ENCODE results near the gene NRTN. TPM values are rescaled to one million over a fixed set of nuclear protein-coding genes. Genes with fewer than 3 reads are reported as not detected.

Gene NRTN
- total and polyA plus RNA-seq, 2 donors (not counting 1 experiment from before 2014, with no cell fraction given) = 0.27 TPM; not detected in 1

GRCh38 chr19:5877427-5877826 lies 72.6 kb downstream of the NRTN start:
- Histone ChIP-seq H3K27ac (ENCODE audit: low read length in 2 of 2) (no peak overlapping the region), H3K9ac (ENCODE audit: low read length) (no peak overlapping the region)
- 81% methylated on average over 7 of the region's 8 CpGs for WGBS (ENCODE audit: insufficient coverage)

GRCh38 chr19:5877882-5878281 lies 73.0 kb downstream of the NRTN start:
- Mint-ChIP-seq H3K4me1 (no peaks in the 10 kb centered on the region), H3K27ac (no peak overlapping the region), H3K27me3 (peaks cover 20% of the 10 kb centered on the region), H3K9me3 (ENCODE audit: insufficient read depth) (no peaks in the 10 kb centered on the region), H3K4me3 (no peak overlapping the region)
- H3K36me3 ChIP-seq (replicated peaks in 1 of 2; ENCODE audit: control extremely low read depth in 1 of 2, control insufficient read depth in 1 of 2, extremely low read depth in 1 of 2, insufficient read depth in 2 of 2, low read length in 1 of 2) = no peaks in the 10 kb centered on the region
- ChIA-PET POLR2A (no interaction called here), CTCF (no interaction called here)
- H3K9ac ChIP-seq (ENCODE audit: low read length) = no peak overlapping the region
- no peak for DNase-seq
- 81% methylated on average over 4 of the region's 9 CpGs for WGBS (ENCODE audit: insufficient coverage)
- no peaks in the 10 kb centered on the region for H3K79me2 ChIP-seq (ENCODE audit: control insufficient read depth, insufficient read depth, low read length)
- H3K9me3 ChIP-seq (ENCODE audit: control extremely low read depth in 1 of 3, control insufficient read depth in 2 of 3, insufficient read depth in 1 of 3, low read length in 2 of 3) = peaks cover 0 to 5% (median 0%) of the 10 kb centered on the region in 3 donors
- ATAC-seq (ENCODE audit: low read depth) = no peak
- H3K4me1 ChIP-seq (ENCODE audit: control insufficient read depth in 2 of 2, insufficient read depth in 2 of 2, low read length in 2 of 2) = no peaks in the 10 kb centered on the region
- H3K4me2 ChIP-seq (replicated peaks; ENCODE audit: low read depth, low read length, poor library complexity, severe bottlenecking) = no peak overlapping the region
- no peak for TF ChIP-seq CTCF (IDR thresholded peaks at IDR 0.05)
- peaks cover 0 to 12% (median 1%) of the 10 kb centered on the region in 4 experiments for H3K27me3 ChIP-seq (replicated peaks in 1 of 4; ENCODE audit: control extremely low read depth in 1 of 4, control insufficient read depth in 3 of 4, insufficient read depth in 4 of 4, low read length in 3 of 4)
- intact Hi-C loops (cut with micrococcal nuclease) = no loop called here
- H2AFZ ChIP-seq (ENCODE audit: insufficient read depth, low read depth, low read length, poor library complexity, severe bottlenecking) = no peak overlapping the region
- no peak overlapping the region for H3K4me3 ChIP-seq (ENCODE audit: control extremely low read depth in 1 of 5, extremely low read depth in 1 of 5, insufficient read depth in 1 of 5, low read depth in 2 of 5, low read length in 4 of 5)
- H4K20me1 ChIP-seq (ENCODE audit: control insufficient read depth, insufficient read depth, low read length, poor library complexity, severe bottlenecking) = no peaks in the 10 kb centered on the region
- no peak overlapping the region for H3K27ac ChIP-seq (ENCODE audit: low read length in 2 of 2)

More at GRCh38 chr19:5877427-5877826, 72.6 kb downstream of the NRTN start:
- H2AFZ ChIP-seq (ENCODE audit: insufficient read depth, low read depth, low read length, poor library complexity, severe bottlenecking) = no peak overlapping the region
- H3K4me3 ChIP-seq (ENCODE audit: control extremely low read depth in 1 of 5, extremely low read depth in 1 of 5, insufficient read depth in 1 of 5, low read depth in 2 of 5, low read length in 4 of 5) = no peak overlapping the region
- no peak overlapping the region for H3K4me2 ChIP-seq (replicated peaks; ENCODE audit: low read depth, low read length, poor library complexity, severe bottlenecking)
- no peaks in the 10 kb centered on the region for H3K4me1 ChIP-seq (ENCODE audit: control insufficient read depth in 2 of 2, insufficient read depth in 2 of 2, low read length in 2 of 2)
- no peak overlapping the region for H3K27ac Mint-ChIP-seq
- H3K36me3 ChIP-seq (replicated peaks in 1 of 2; ENCODE audit: control extremely low read depth in 1 of 2, control insufficient read depth in 1 of 2, extremely low read depth in 1 of 2, insufficient read depth in 2 of 2, low read length in 1 of 2) = no peaks in the 10 kb centered on the region
- CTCF ChIA-PET = no interaction called here
- POLR2A ChIA-PET = no interaction called here
- H3K27me3 ChIP-seq (replicated peaks in 1 of 4; ENCODE audit: control extremely low read depth in 1 of 4, control insufficient read depth in 3 of 4, insufficient read depth in 4 of 4, low read length in 3 of 4) = peaks cover 0 to 12% (median 1%) of the 10 kb centered on the region in 4 experiments
- no peaks in the 10 kb centered on the region for H3K79me2 ChIP-seq (ENCODE audit: control insufficient read depth, insufficient read depth, low read length)
- intact Hi-C loops (cut with micrococcal nuclease) = no loop called here
- H3K4me1 Mint-ChIP-seq = no peaks in the 10 kb centered on the region
- DNase-seq = no peak
- no peak for TF ChIP-seq EZH2 (IDR thresholded peaks at IDR 0.05; ENCODE audit: borderline replicate concordance, insufficient read depth, low read depth, low read length, poor library complexity, severe bottlenecking)
- peaks cover 18% of the 10 kb centered on the region for H3K27me3 Mint-ChIP-seq
- H4K20me1 ChIP-seq (ENCODE audit: control insufficient read depth, insufficient read depth, low read length, poor library complexity, severe bottlenecking) = no peaks in the 10 kb centered on the region
- H3K9me3 Mint-ChIP-seq (ENCODE audit: insufficient read depth) = no peaks in the 10 kb centered on the region
- ATAC-seq (ENCODE audit: low read depth) = no peak
- peaks cover 0 to 5% (median 0%) of the 10 kb centered on the region in 3 donors for H3K9me3 ChIP-seq (ENCODE audit: control extremely low read depth in 1 of 3, control insufficient read depth in 2 of 3, insufficient read depth in 1 of 3, low read length in 2 of 3)
- no peak overlapping the region for H3K4me3 Mint-ChIP-seq

Other genes starting within 250 kb of the NRTN start
- 0.42 and 1.00 TPM in 2 replicates for gene TINCR, start 237.1 kb upstream of the NRTN start, total RNA-seq
- gene TINCR, start 237.1 kb upstream of the NRTN start, polyA plus RNA-seq = 0.37 and 0.54 TPM in 2 replicates
- 242 and 257 TPM in 2 replicates for gene SAFB2, start 182.3 kb upstream of the NRTN start, total RNA-seq
- 76.5 and 91.1 TPM in 2 replicates for gene SAFB2, start 182.3 kb upstream of the NRTN start, polyA plus RNA-seq
- 221 and 237 TPM in 2 replicates for gene SAFB, start 182.0 kb upstream of the NRTN start, total RNA-seq
- gene SAFB, start 182.0 kb upstream of the NRTN start, polyA plus RNA-seq = 91.0 and 127 TPM in 2 replicates
- gene MICOS13, start 124.6 kb upstream of the NRTN start, total RNA-seq = 30.8 and 34.5 TPM in 2 replicates
- gene MICOS13, start 124.6 kb upstream of the NRTN start, polyA plus RNA-seq = 29.8 and 41.9 TPM in 2 replicates
- gene HSD11B1L, start 124.0 kb upstream of the NRTN start, total RNA-seq = 1.4 and 1.8 TPM in 2 replicates
- gene HSD11B1L, start 124.0 kb upstream of the NRTN start, polyA plus RNA-seq = 4.5 and 4.6 TPM in 2 replicates
- gene RPL36, start 114.8 kb upstream of the NRTN start, total RNA-seq = 895 and 983 TPM in 2 replicates
- gene RPL36, start 114.8 kb upstream of the NRTN start, polyA plus RNA-seq = 551 and 899 TPM in 2 replicates
- 67.2 and 70.3 TPM in 2 replicates for gene LONP1, start 84.9 kb upstream of the NRTN start, total RNA-seq
- 60.1 and 65.6 TPM in 2 replicates for gene LONP1, start 84.9 kb upstream of the NRTN start, polyA plus RNA-seq
- not detected in 2 replicates for gene CATSPERD, start 84.4 kb upstream of the NRTN start, total RNA-seq
- not detected in 2 replicates for gene CATSPERD, start 84.4 kb upstream of the NRTN start, polyA plus RNA-seq
- 5.4 and 5.6 TPM in 2 replicates for gene PRR22, start 20.3 kb upstream of the NRTN start, total RNA-seq
- 3.4 and 4.1 TPM in 2 replicates for gene PRR22, start 20.3 kb upstream of the NRTN start, polyA plus RNA-seq
- 79.0 and 84.6 TPM in 2 replicates for gene DUS3L, start 13.9 kb upstream of the NRTN start, total RNA-seq
- gene DUS3L, start 13.9 kb upstream of the NRTN start, polyA plus RNA-seq = 118 and 202 TPM in 2 replicates
- not detected in 2 replicates for gene FUT6, start 34.6 kb downstream of the NRTN start, total RNA-seq
- 0.03 TPM in 1 of 2 replicates, not detected in the other for gene FUT6, start 34.6 kb downstream of the NRTN start, polyA plus RNA-seq
- gene FUT3, start 46.4 kb downstream of the NRTN start, total RNA-seq = not detected in 2 replicates
- gene FUT3, start 46.4 kb downstream of the NRTN start, polyA plus RNA-seq = not detected in 2 replicates
- 0.27 TPM in 1 of 2 replicates, not detected in the other for gene FUT5, start 65.5 kb downstream of the NRTN start, total RNA-seq
- gene FUT5, start 65.5 kb downstream of the NRTN start, polyA plus RNA-seq = 0.56 TPM in 1 of 2 replicates, not detected in the other
- 107 and 115 TPM in 2 replicates for gene NDUFA11, start 98.7 kb downstream of the NRTN start, total RNA-seq
- 114 and 276 TPM in 2 replicates for gene NDUFA11, start 98.7 kb downstream of the NRTN start, polyA plus RNA-seq
- 27.1 and 27.8 TPM in 2 replicates for gene VMAC, start 99.8 kb downstream of the NRTN start, total RNA-seq
- 27.2 and 27.7 TPM in 2 replicates for gene VMAC, start 99.8 kb downstream of the NRTN start, polyA plus RNA-seq
- gene CAPS, start 109.2 kb downstream of the NRTN start, total RNA-seq = 40.0 and 46.5 TPM in 2 replicates
- gene CAPS, start 109.2 kb downstream of the NRTN start, polyA plus RNA-seq = 58.4 and 65.7 TPM in 2 replicates
- gene RANBP3, start 173.1 kb downstream of the NRTN start, total RNA-seq = 90.0 and 91.7 TPM in 2 replicates
- gene RANBP3, start 173.1 kb downstream of the NRTN start, polyA plus RNA-seq = 74.5 and 86.7 TPM in 2 replicates

All from B cell (primary cell).